Kidney (tissue), 14 donors: ENCODE data around the gene HSPB1. TPM values are rescaled to one million over a fixed set of nuclear protein-coding genes. Genes with fewer than 3 reads are reported as not detected.

Source experiments
- DNase-seq, 5 donors: peaks; one replicate each; pipeline ENCODE4 v3.0.0-alpha.2; 2013 to 2020
- FAIRE-seq: peaks from 2 replicates; lab custom pipeline; 2012; peaks lifted over from hg19 to GRCh38; lab: Jason Lieb, UNC
- H3K27ac ChIP-seq, 2 donors: one replicate each; pipeline ENCODE4 v1.7.0; 2013; ENCODE audit warnings: low read depth in 2 of 2, low read length in 2 of 2, inconsistent platforms in 1 of 2
- H3K27me3 ChIP-seq: one replicate; pipeline ENCODE4 v1.7.1; 2013; ENCODE audit warnings: low read length, inconsistent platforms; ENCODE audit not compliant: control insufficient read depth, insufficient read depth
- H3K36me3 ChIP-seq, 3 donors: one replicate each; pipeline versions ENCODE4 v1.7.0 to v1.7.1; 2013; ENCODE audit warnings: low read length in 3 of 3, control low read depth in 1 of 3, inconsistent platforms in 1 of 3; ENCODE audit not compliant: insufficient read depth in 3 of 3, control insufficient read depth in 2 of 3
- H3K4me1 ChIP-seq, 3 donors: one replicate each; pipeline versions ENCODE4 v1.7.0 to v1.7.1; 2013; ENCODE audit warnings: low read length in 3 of 3, inconsistent platforms in 1 of 3, low read depth in 1 of 3; ENCODE audit not compliant: control insufficient read depth in 2 of 3, insufficient read depth in 2 of 3
- H3K4me3 ChIP-seq, 3 donors: one replicate each; pipeline versions ENCODE4 v1.7.0 to v1.8.1; 2013; ENCODE audit warnings: low read length in 3 of 3, control low read depth in 1 of 3, inconsistent platforms in 1 of 3
- H3K9ac ChIP-seq, 3 donors: one replicate each; pipeline versions ENCODE4 v1.7.0 to v1.7.1; 2013; ENCODE audit warnings: low read length in 3 of 3, control low read depth in 1 of 3, inconsistent platforms in 1 of 3
- H3K9me3 ChIP-seq, 3 donors: one replicate each; pipeline versions ENCODE4 v1.7.0 to v1.7.1; 2013; ENCODE audit warnings: low read length in 3 of 3, control low read depth in 1 of 3, inconsistent platforms in 1 of 3; ENCODE audit not compliant: control insufficient read depth in 2 of 3, insufficient read depth in 1 of 3
- intact Hi-C: fragments of 100-400 bp; cut with DNase I; formaldehyde crosslinking; loops from one replicate; pipeline ENCODE4 v1.11.1; 2022
- polyA plus RNA-seq: library from polyadenylated mRNA; stranded (reverse); fragments of 350-450 nt; fragmentation: Illumina TruSeq; extraction: RNeasy Lipid Tissue Mini Kit (QIAGEN cat#74804); gene quantifications from one replicate; pipeline ENCODE4 v1.2.3, GENCODE V29; 2014; ENCODE audit warnings: low read depth, low replicate concordance; ENCODE audit not compliant: insufficient read depth
- total RNA-seq: library from RNA; stranded (reverse); fragmentation: NEBNext Ultra II Directional; extraction: Animal tissue kit (Norgen Biotek cat#: 25700); gene quantifications from one replicate; pipeline ENCODE4 v1.2.1, GENCODE V29; 2021
- TF ChIP-seq, protein P1 (sequence below): IDR thresholded peaks from 3 replicates; pipeline ENCODE4 v1.5.1; 2012; ENCODE audit warnings: mild to moderate bottlenecking, moderate library complexity, borderline replicate concordance; ENCODE audit not compliant: insufficient read depth; ENCODE audit errors: extremely low read depth
- donor health status: control.
- donor health status: control.
- donor health status: control.
- donor health status: control.
- donor health status: control.
- donor health status: DM: yes; HTN: yes; CAD: no.
- donor health status: Normal renal cell carcinoma (clear cell type).

The HSPB1 gene
- total and polyA plus RNA-seq, 2 donors from 2014 or later = 1,012 to 1,561 TPM

DNA sequence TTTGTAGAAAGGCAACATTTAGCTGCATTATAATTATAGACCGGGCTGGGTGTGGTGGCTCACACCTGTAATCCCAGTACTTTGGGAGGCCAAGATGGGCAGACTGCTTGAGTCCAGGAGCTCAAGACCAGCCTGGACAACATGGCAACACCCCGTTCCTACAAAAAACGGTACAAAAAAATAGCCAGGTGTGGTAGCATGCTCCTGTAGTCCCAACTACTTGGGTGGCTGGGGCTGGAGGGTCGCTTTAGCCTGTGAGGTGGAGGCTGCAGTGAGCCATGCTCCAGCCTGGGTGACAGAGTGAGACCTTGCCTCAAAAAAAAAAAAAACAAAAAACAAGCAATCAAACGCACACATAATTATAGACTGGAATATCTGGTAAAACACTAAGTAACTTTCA lies 51.3 kb downstream of the HSPB1 start:
- H3K27ac ChIP-seq = no peak overlapping the region
- DNase-seq = no peak
- H3K36me3 ChIP-seq = peaks cover 0 to 20% (median 0%) of the 10 kb centered on the region in 3 donors
- intact Hi-C loops = no loop called here
- H3K9ac ChIP-seq = no peak overlapping the region
- no peaks in the 10 kb centered on the region for H3K27me3 ChIP-seq
- H3K9me3 ChIP-seq = no peaks in the 10 kb centered on the region
- FAIRE-seq = no peak
- H3K4me1 ChIP-seq = peaks cover 0 to 13% (median 10%) of the 10 kb centered on the region in 3 donors
- TF ChIP-seq, protein P1, sequence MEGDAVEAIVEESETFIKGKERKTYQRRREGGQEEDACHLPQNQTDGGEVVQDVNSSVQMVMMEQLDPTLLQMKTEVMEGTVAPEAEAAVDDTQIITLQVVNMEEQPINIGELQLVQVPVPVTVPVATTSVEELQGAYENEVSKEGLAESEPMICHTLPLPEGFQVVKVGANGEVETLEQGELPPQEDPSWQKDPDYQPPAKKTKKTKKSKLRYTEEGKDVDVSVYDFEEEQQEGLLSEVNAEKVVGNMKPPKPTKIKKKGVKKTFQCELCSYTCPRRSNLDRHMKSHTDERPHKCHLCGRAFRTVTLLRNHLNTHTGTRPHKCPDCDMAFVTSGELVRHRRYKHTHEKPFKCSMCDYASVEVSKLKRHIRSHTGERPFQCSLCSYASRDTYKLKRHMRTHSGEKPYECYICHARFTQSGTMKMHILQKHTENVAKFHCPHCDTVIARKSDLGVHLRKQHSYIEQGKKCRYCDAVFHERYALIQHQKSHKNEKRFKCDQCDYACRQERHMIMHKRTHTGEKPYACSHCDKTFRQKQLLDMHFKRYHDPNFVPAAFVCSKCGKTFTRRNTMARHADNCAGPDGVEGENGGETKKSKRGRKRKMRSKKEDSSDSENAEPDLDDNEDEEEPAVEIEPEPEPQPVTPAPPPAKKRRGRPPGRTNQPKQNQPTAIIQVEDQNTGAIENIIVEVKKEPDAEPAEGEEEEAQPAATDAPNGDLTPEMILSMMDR = no peak
- no peak overlapping the region for H3K4me3 ChIP-seq

Other genes with a start within 250 kb of the HSPB1 start
- 1.0 TPM for gene SRRM3, start 100.8 kb upstream of the HSPB1 start, total RNA-seq
- gene SRRM3, start 100.8 kb upstream of the HSPB1 start, polyA plus RNA-seq = 0.99 TPM
- 94.2 TPM for gene YWHAG, start 56.3 kb downstream of the HSPB1 start, total RNA-seq
- 45.4 TPM for gene YWHAG, start 56.3 kb downstream of the HSPB1 start, polyA plus RNA-seq
- 2.1 TPM for gene SSC4D, start 107.0 kb downstream of the HSPB1 start, total RNA-seq
- gene SSC4D, start 107.0 kb downstream of the HSPB1 start, polyA plus RNA-seq = 12.9 TPM
- 17.5 TPM for gene ZP3, start 122.3 kb downstream of the HSPB1 start, total RNA-seq
- gene ZP3, start 122.3 kb downstream of the HSPB1 start, polyA plus RNA-seq = 2.8 TPM
- gene DTX2, start 159.0 kb downstream of the HSPB1 start, total RNA-seq = 21.6 TPM
- gene DTX2, start 159.0 kb downstream of the HSPB1 start, polyA plus RNA-seq = 8.1 TPM
- gene UPK3B, start 207.9 kb downstream of the HSPB1 start, total RNA-seq = 1.9 TPM
- 0.15 TPM for gene UPK3B, start 207.9 kb downstream of the HSPB1 start, polyA plus RNA-seq
- 0.31 TPM for gene SPDYE16, start 240.6 kb downstream of the HSPB1 start, total RNA-seq
- not detected for gene SPDYE16, start 240.6 kb downstream of the HSPB1 start, polyA plus RNA-seq